NT2/D1 (cell line): Measurements from ENCODE around the gene YAF2.

Experiments used
- SUZ12 ChIP-seq: IDR thresholded peaks from 2 replicates; pipeline ENCODE4 v1.6.1; 2011; ENCODE audit not compliant: insufficient read length, insufficient read depth; ENCODE audit errors: extremely low read depth
- YY1 ChIP-seq: IDR thresholded peaks from 2 replicates; pipeline ENCODE4 v1.6.1; 2011; ENCODE audit not compliant: insufficient read length, insufficient read depth

DNA sequence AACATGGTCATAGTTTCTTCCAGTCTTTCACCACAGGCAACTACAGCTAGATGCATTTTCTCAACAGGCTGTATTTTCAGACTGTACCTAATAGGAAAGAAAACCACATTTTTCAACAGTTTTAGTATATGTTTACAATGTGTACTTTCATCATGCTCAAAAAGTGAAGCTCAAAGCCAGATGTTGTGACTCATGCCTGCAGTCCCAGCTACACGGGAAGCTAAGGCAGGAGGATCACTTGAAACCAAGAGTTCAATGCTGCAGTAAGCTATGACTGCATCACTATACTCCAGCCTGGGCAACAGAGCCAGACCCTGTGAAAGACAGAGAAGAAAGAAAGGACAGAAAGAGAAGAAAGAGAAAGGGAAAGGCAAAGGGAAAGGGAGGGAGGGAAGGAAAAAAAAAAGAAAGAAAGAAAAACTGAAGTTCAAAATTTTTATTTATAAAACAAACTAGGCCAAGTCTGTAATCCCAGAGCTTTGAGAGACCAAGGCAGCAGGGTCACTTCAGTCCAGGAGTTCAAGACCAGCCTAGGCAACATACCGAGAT lies 118.9 kb downstream of the YAF2 start:
- TF ChIP-seq YY1 (no peak), SUZ12 (no peak)
